ENCODE results near the gene FAM170B. TPM values are rescaled to one million over a fixed set of nuclear protein-coding genes. Genes with fewer than 3 reads are reported as not detected.

FAM170B gene
- polyA plus RNA-seq, 1 of the 3 experiments (the other 2 are of a cell fraction) = not detected

DNA sequence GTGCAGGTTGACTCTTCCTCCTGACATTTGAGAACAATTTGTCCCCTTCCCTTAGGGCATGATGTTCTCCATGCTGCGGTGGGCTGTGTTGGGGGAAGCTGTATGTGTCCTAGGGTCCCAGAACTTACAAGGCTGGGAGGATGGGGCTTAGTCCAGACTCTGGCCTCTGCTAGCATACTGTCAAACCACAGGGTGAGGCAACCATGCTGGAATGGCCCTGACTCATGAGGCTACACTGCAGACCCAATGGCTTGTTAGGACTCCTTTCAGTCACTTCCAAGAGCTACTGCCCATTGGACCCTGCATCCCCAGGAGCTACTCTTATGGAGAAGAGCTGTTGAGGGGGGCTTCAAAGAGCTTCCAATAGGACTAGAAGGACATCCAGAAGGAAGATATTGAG, 20.1 kb upstream of the FAM170B start:
- Histone ChIP-seq H2AFZ (ENCODE audit: low read depth) (no peak overlapping the region), H3K9me2 (no peaks in the 10 kb centered on the region), H3F3A (replicated peaks; ENCODE audit: insufficient read depth) (no peaks in the 10 kb centered on the region), H3K4me3 (ENCODE audit: low read depth in 2 of 2, low read length in 1 of 2) (no peak overlapping the region), H3K36me3 (replicated peaks in 1 of 2; ENCODE audit: control insufficient read depth in 1 of 2, insufficient read depth in 2 of 2, low read length in 1 of 2) (no peaks in the 10 kb centered on the region), H3K27me3 (ENCODE audit: insufficient read depth) (no peaks in the 10 kb centered on the region), H3K9me3 (no peaks in the 10 kb centered on the region), H3K4me2 (no peak overlapping the region), H4K20me1 (ENCODE audit: insufficient read depth) (no peaks in the 10 kb centered on the region), H3K9ac (no peak overlapping the region), H3K27ac (ENCODE audit: low read depth in 2 of 2, low read length in 1 of 2) (no peak overlapping the region), H3K79me2 (ENCODE audit: insufficient read depth) (no peaks in the 10 kb centered on the region), H3K4me1 (ENCODE audit: control insufficient read depth in 1 of 2, insufficient read depth in 2 of 2, low read depth in 1 of 2, low read length in 1 of 2) (peaks cover 0 to 38% of the 10 kb centered on the region in 2 experiments; a peak in 2 of 4 replicates)
- ChIA-PET CTCF (interaction anchor here (0.9 to 1.3 kb wide), 3 partner anchors 9 to 11 kb away, joined by 3 to 5 read pairs (median 3); no protein-coding TSS in a partner anchor), POLR2A (no interaction called here)
- no peak for DNase-seq
- TF ChIP-seq SIN3A (IDR thresholded peaks at IDR 0.05; ENCODE audit: borderline replicate concordance, low read depth, low read length) (no peak), NFIC (IDR thresholded peaks at IDR 0.05; ENCODE audit: borderline replicate concordance) (no peak), GATA2 (CRISPR knock-in tag; IDR thresholded peaks at IDR 0.05) (no peak)
- WGBS (ENCODE audit: low lambda C conversion rate) = 60% methylated on average over 1 of the region's 1 CpG

DNA sequence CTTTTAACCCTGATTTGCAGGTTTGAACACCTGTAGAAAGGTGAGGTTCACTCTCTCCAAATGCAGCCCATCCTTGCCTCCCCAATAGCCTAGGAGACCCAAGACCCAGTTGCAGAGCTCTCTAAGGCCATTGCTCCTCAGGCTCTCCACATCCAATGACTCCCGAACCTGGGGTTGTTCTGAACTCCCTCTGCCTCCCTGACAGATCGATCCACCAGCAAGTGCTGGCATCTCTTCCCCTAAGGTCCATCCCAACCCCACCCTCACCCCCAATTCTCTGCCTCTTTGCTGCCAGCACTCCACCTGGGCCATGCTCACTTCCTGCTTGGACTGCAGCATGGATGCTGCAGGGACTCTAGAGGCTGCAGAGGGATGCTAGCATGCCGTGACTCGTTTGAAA, 19.3 kb upstream of the FAM170B start:
- Histone ChIP-seq H3F3A (replicated peaks; ENCODE audit: insufficient read depth) (no peaks in the 10 kb centered on the region), H3K9me3 (no peaks in the 10 kb centered on the region), H3K9me2 (no peaks in the 10 kb centered on the region), H3K4me3 (ENCODE audit: low read depth in 2 of 2, low read length in 1 of 2) (no peak overlapping the region), H3K36me3 (replicated peaks in 1 of 2; ENCODE audit: control insufficient read depth in 1 of 2, insufficient read depth in 2 of 2, low read length in 1 of 2) (no peaks in the 10 kb centered on the region), H3K9ac (no peak overlapping the region), H3K27me3 (ENCODE audit: insufficient read depth) (no peaks in the 10 kb centered on the region), H3K4me1 (ENCODE audit: control insufficient read depth in 1 of 2, insufficient read depth in 2 of 2, low read depth in 1 of 2, low read length in 1 of 2) (peaks cover 0 to 38% of the 10 kb centered on the region in 2 experiments; a peak in 2 of 4 replicates), H4K20me1 (ENCODE audit: insufficient read depth) (no peaks in the 10 kb centered on the region), H3K4me2 (no peak overlapping the region), H2AFZ (ENCODE audit: low read depth) (no peak overlapping the region), H3K27ac (ENCODE audit: low read depth in 2 of 2, low read length in 1 of 2) (no peak overlapping the region; a peak in 1 of 4 replicates), H3K79me2 (ENCODE audit: insufficient read depth) (no peaks in the 10 kb centered on the region)
- TF ChIP-seq RAD21 (IDR thresholded peaks at IDR 0.05; ENCODE audit: low read length) = no peak
- TF ChIP-seq JUND (IDR thresholded peaks at IDR 0.05) = no peak
- no peak for TF ChIP-seq FOSL2 (IDR thresholded peaks at IDR 0.05; ENCODE audit: borderline replicate concordance, low read depth)
- ChIA-PET CTCF (interaction anchor here (0.9 to 1.5 kb wide), 2 partner anchors 11 to 497 kb away, joined by 3 to 5 read pairs; no protein-coding TSS in a partner anchor), POLR2A (no interaction called here)
- no peak for DNase-seq
- 15% methylated on average over 4 of the region's 4 CpGs for WGBS (ENCODE audit: low lambda C conversion rate)

DNA sequence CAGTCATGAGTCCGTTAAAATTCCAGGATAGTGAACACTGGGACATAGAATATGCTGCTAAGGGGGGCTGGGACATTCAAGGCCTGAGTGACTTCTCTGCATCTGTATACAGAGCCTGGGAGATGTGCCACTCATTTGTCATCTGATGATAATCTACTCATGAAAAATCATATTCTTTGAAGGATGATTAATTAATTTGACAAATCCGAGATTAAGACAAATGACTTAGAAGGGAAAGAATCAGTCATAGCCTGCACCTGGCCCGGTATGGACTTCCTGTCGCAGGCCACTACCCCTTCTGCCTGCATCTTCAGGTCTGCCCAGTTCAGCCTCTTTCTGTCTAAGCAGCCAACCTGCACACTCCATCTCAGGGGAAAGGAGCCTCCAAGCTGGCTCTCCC, 18.8 kb upstream of the FAM170B start:
- Histone ChIP-seq H3K9me3 (no peaks in the 10 kb centered on the region), H3K27ac (ENCODE audit: low read depth in 2 of 2, low read length in 1 of 2) (peak overlapping the region in 1 of 2 experiments; percentile 99; a peak in 2 of 4 replicates), H3F3A (replicated peaks; ENCODE audit: insufficient read depth) (no peaks in the 10 kb centered on the region), H3K27me3 (ENCODE audit: insufficient read depth) (no peaks in the 10 kb centered on the region), H3K4me3 (ENCODE audit: low read depth in 2 of 2, low read length in 1 of 2) (no peak overlapping the region), H4K20me1 (ENCODE audit: insufficient read depth) (no peaks in the 10 kb centered on the region), H3K4me2 (no peak overlapping the region), H3K9me2 (no peaks in the 10 kb centered on the region), H3K36me3 (replicated peaks in 1 of 2; ENCODE audit: control insufficient read depth in 1 of 2, insufficient read depth in 2 of 2, low read length in 1 of 2) (no peaks in the 10 kb centered on the region), H3K79me2 (ENCODE audit: insufficient read depth) (no peaks in the 10 kb centered on the region), H3K9ac (no peak overlapping the region), H3K4me1 (ENCODE audit: control insufficient read depth in 1 of 2, insufficient read depth in 2 of 2, low read depth in 1 of 2, low read length in 1 of 2) (peaks cover 0 to 38% of the 10 kb centered on the region in 2 experiments; a peak in 2 of 4 replicates), H2AFZ (ENCODE audit: low read depth) (no peak overlapping the region)
- WGBS (ENCODE audit: low lambda C conversion rate) = 15% methylated on average over 4 of the region's 4 CpGs
- ChIA-PET CTCF (interaction anchor here (0.8 to 1.5 kb wide), 2 partner anchors 9 to 497 kb away, joined by 3 to 5 read pairs; no protein-coding TSS in a partner anchor), POLR2A (no interaction called here)
- no peak for DNase-seq
- TF ChIP-seq YY1 (IDR thresholded peaks at IDR 0.05; ENCODE audit: low read depth) (no peak), MEF2A (IDR thresholded peaks at IDR 0.05; ENCODE audit: borderline replicate concordance, low read depth) (no peak), GABPA (IDR thresholded peaks at IDR 0.05; ENCODE audit: low read depth) (no peak), RCOR1 (IDR thresholded peaks at IDR 0.05; ENCODE audit: low read length) (no peak), CHD2 (IDR thresholded peaks at IDR 0.05; ENCODE audit: low read length, partially characterized antibody) (no peak), RXRA (IDR thresholded peaks at IDR 0.05; ENCODE audit: borderline replicate concordance, low read depth) (no peak), EP300 (IDR thresholded peaks at IDR 0.05; ENCODE audit: borderline replicate concordance in 1 of 2, low read depth in 1 of 2, low read length in 1 of 2) (no peak), FOXM1 (IDR thresholded peaks at IDR 0.05; ENCODE audit: low read depth) (no peak)
- TF ChIP-seq, protein P1, sequence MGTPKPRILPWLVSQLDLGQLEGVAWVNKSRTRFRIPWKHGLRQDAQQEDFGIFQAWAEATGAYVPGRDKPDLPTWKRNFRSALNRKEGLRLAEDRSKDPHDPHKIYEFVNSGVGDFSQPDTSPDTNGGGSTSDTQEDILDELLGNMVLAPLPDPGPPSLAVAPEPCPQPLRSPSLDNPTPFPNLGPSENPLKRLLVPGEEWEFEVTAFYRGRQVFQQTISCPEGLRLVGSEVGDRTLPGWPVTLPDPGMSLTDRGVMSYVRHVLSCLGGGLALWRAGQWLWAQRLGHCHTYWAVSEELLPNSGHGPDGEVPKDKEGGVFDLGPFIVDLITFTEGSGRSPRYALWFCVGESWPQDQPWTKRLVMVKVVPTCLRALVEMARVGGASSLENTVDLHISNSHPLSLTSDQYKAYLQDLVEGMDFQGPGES (IDR thresholded peaks at IDR 0.05; ENCODE audit: low read depth, low read length) = no peak
- TF ChIP-seq, protein P2, sequence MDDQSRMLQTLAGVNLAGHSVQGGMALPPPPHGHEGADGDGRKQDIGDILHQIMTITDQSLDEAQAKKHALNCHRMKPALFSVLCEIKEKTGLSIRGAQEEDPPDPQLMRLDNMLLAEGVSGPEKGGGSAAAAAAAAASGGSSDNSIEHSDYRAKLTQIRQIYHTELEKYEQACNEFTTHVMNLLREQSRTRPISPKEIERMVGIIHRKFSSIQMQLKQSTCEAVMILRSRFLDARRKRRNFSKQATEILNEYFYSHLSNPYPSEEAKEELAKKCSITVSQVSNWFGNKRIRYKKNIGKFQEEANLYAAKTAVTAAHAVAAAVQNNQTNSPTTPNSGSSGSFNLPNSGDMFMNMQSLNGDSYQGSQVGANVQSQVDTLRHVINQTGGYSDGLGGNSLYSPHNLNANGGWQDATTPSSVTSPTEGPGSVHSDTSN (IDR thresholded peaks at IDR 0.05) = no peak
- TF ChIP-seq, protein P3, sequence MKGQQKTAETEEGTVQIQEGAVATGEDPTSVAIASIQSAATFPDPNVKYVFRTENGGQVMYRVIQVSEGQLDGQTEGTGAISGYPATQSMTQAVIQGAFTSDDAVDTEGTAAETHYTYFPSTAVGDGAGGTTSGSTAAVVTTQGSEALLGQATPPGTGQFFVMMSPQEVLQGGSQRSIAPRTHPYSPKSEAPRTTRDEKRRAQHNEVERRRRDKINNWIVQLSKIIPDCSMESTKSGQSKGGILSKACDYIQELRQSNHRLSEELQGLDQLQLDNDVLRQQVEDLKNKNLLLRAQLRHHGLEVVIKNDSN (IDR thresholded peaks at IDR 0.05; ENCODE audit: borderline replicate concordance, low read depth) = no peak

Measured in SK-N-SH (cell line).